NCI-H2029 treated with DMSO at 0.1 percent for 48 hours (cell line): ENCODE measurements around the gene MADCAM1.
A peak's percentile ranks its signal among the peaks of the same experiment; 100 is the strongest.

Source experiments
- DNase-seq: peaks from one replicate; lab custom pipeline; 2025; lab: John Stamatoyannopoulos, UW

MADCAM1 gene

GRCh38 chr19:488505-489417 lies 7.5 kb upstream of the MADCAM1 start:
- DNase-seq: peak; percentile 37

- DNase-seq: no peak
Observed at GRCh38 chr19:489418-490196, 6.7 kb upstream of the MADCAM1 start.

DNA sequence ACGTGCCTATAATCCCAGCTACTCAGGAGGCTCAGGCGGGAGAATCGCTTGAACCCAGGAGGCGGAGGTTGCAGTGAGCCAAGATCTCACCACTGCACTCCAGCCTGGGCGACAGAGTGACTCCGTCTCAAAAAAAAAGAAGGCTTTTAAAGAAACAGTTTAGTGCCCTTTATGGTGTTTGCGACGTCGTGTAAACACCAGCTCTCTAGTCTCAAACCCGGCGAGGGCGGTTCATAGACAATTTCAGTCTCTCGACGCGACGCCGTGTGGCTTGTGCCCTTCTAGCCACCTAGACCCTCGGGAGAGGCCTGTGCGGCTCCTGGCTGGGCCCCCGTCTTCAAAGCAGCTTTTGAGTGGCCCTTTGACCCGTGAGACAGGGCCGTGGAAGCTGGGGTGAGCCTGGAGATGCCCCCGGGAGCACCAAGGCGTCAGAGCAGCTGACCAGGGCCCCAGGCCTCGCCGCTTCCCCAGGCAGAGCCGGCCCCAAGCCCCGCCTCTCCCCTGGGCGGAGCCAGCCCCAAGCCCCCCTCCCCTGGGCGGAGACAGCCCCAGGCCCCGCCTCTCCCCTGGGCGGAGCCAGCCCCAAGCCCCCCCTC lies 5.0 kb upstream of the MADCAM1 start:
- no peak for DNase-seq

- no peak for DNase-seq
Observed at GRCh38 chr19:492091-492531, 4.2 kb upstream of the MADCAM1 start.

GRCh38 chr19:493391-494170 lies 2.7 kb upstream of the MADCAM1 start:
- DNase-seq: no peak

DNA sequence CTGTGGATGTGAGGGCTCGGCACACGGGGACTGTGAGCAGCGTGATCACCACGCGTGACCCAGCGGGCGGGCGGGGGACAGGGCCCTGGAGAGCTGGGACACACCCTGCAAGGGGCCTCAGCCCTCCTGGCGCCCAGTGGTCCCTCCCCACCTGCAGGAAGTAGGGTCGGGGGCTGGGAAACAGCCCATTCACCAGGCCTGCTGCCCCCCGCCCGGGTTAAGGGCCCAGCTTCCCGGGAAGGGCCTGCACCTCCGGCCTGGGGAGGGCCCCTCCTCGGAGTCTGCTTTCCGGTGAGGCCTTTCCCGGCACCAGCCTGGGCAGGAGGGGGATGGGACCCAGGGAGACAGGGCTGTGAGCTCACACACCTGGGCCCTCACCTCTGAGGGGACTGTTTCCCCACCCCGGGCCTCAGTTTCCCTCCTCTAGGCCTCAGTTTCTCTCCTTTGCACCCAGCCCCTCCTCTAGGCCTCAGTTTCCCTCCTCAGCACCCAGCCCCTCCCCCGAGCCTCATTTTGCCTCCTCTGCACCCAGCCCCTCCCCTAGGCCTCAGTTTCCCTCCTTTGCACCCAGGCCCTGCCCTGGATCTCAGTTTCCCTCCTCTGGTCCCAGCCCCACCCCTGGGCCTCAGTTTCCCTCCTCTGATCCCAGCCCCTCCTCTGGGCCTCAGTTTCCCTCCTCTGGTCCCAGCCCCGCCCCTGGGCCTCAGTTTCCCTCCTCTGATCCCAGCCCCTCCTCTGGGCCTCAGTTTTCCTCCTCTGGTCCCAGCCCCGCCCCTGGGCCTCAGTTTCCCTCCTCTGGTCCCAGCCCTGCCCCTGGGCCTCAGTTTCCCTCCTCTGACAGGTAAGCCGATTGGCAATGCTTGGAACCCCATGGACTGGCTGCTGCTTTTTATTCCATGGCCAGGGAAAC lies 1.9 kb upstream of the MADCAM1 start:
- DNase-seq: no peak

DNA sequence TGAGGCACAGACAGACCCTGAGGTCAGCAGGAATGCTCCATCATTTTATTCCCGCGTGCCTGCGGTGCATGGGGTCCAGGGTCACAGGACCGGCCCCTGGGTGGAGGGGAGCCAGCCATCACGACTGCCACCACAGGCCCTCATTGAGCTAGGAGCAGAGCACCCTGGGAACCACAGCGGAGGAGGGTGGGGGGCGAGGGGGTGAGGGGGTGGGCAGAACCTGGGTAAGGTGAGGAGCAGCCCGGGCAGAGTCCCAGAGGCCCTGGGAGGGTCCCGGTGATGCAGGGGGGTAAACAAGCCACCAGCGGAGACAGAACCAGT lies 1.2 kb upstream of the MADCAM1 start:
- DNase-seq: no peak

- DNase-seq: no peak
Observed at GRCh38 chr19:495402-496111, 729 bp upstream of the MADCAM1 start.

GRCh38 chr19:496986-497385 lies 700 bp downstream of the MADCAM1 start:
- DNase-seq: no peak

- DNase-seq: no peak
Observed at GRCh38 chr19:497491-497868, 1.2 kb downstream of the MADCAM1 start.

DNA sequence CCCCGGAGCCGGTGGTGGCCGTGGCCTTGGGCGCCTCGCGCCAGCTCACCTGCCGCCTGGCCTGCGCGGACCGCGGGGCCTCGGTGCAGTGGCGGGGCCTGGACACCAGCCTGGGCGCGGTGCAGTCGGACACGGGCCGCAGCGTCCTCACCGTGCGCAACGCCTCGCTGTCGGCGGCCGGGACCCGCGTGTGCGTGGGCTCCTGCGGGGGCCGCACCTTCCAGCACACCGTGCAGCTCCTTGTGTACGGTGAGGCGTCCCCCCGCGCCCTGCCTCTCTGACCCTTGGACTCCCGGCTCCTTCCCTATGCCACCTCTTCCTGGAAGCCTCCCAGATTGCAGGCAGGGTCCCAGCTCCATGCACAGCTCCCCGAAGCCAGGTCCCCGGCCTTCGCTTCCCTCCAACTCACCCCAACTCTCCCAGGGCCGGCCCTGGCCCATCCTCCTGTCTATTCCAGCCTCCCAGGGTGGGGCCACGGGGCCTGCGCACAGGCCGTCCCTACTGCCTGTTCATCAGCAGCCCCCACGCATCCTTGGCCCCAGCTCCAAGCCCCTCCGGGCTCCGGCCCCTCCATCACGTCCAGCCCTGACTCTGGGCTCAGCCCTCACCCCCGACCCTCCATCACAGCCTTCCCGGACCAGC lies 1.7 kb downstream of the MADCAM1 start:
- no peak for DNase-seq

DNA sequence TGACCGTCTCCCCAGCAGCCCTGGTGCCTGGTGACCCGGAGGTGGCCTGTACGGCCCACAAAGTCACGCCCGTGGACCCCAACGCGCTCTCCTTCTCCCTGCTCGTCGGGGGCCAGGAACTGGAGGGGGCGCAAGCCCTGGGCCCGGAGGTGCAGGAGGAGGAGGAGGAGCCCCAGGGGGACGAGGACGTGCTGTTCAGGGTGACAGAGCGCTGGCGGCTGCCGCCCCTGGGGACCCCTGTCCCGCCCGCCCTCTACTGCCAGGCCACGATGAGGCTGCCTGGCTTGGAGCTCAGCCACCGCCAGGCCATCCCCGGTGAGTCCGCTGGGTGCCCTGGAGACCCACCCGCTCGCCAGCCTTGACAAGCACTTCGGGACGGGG lies 2.2 kb downstream of the MADCAM1 start:
- DNase-seq: no peak

GRCh38 chr19:498977-499623 lies 2.8 kb downstream of the MADCAM1 start:
- DNase-seq: no peak

DNA sequence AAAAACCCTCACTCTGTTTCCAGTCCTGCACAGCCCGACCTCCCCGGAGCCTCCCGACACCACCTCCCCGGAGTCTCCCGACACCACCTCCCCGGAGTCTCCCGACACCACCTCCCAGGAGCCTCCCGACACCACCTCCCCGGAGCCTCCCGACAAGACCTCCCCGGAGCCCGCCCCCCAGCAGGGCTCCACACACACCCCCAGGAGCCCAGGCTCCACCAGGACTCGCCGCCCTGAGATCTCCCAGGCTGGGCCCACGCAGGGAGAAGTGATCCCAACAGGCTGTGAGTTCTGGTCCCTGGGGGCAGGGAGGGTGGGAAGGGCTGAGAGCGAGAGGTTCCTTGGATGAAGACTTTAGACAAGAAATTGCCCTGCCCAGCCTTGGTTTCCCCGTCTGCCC lies 5.4 kb downstream of the MADCAM1 start:
- no peak for DNase-seq

- no peak for DNase-seq
Observed at GRCh38 chr19:504616-505015, 8.3 kb downstream of the MADCAM1 start.

- DNase-seq: peak; percentile 82
Observed at GRCh38 chr19:506404-507285, 10.4 kb downstream of the MADCAM1 start.

DNA sequence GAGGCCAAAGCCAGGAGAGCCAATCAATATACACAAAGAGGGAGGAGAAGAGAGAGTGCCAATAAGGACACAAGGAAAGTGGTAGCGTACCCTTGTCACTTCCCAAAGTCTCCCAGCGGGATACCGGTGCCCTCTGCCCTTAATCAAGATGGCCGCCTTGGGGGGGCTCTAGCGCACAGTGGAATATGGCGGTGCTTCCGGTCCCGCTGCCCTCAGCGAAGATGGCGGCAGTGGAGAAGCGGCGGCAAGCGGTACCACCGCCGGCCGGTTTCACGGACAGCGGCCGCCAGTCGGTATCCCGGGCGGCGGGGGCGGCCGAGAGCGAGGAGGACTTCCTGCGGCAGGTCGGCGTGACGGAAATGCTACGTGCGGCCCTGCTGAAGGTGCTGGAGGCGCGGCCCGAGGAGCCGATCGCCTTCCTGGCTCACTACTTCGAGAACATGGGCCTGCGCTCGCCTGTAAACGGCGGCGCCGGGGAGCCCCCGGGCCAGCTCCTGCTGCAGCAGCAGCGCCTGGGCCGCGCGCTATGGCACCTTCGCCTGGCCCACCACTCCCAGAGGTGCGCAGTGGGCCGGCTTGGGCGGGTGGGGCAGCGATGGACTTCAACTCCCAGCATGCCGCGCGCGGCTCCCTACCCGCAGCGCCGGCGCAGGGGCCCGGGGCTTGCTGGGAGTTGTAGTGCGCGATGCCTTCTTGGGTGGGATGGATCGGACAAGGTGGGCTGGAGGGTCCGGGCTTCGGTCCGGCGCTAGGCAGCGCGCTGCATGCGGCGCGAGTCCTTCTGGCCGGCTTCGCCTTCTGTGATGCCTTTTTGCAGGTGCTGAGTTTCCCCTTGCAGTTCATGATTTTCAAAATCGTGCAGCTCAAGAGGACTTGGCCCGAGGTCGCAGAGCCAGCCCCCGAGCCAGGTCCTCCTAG lies 11.3 kb downstream of the MADCAM1 start, which contains the start of gene TPGS1:
Gene TPGS1, plus strand, starts transcription at position 212 of the 918 bp plus-strand sequence. Its CDS starts 10 bp downstream, at position 222.
- peak; percentile 97 for DNase-seq
